HCT116 (cell line): ENCODE measurements around the gene PTTG1IP. TPM values are rescaled to one million over a fixed set of nuclear protein-coding genes. Genes with fewer than 3 reads are reported as not detected.

Experiments
- ATAC-seq: fragments of 200-7000 bp; cut with Tn5 transposase; 2 replicates; pipeline ENCODE4 v1.9.1; 2020; ENCODE audit warnings: mild to moderate bottlenecking, moderate library complexity
- BruUV-seq: library from RNA; stranded (reverse); fragments of 400-500 nt; replicated peaks from 2 replicates; lab custom pipeline; 2021; lab: Mats Ljungman, UMichigan
- CTCF ChIA-PET: fragments of 300-600 bp; sonication (Branson Sonifier 250); formaldehyde crosslinking; loops from one replicate; lab custom pipeline; 2021; ENCODE audit warnings: antibody characterized with exemption; lab: Charles Lee
- POLR2A ChIA-PET: fragments of 300-600, 350-600 bp; sonication (Branson Sonifier 250); formaldehyde crosslinking; loops from one replicate; lab custom pipeline; 2021; ENCODE audit warnings: antibody characterized with exemption; lab: Charles Lee
- RAD21 ChIA-PET, 2 experiments: fragments of 300-600 bp; sonication (Branson Sonifier 250); formaldehyde crosslinking; loops; one replicate each; lab custom pipeline; 2023; ENCODE audit warnings: low total read pairs in 2 of 2; ENCODE audit not compliant: uncharacterized antibody in 2 of 2, unreplicated experiment in 2 of 2, low non-redundant PET in 1 of 2; lab: Charles Lee
- DNase-seq: peaks from one replicate; pipeline ENCODE4 v3.0.0-alpha.2; 2010; ENCODE audit warnings: low read depth, low spot score
- H2AFZ ChIP-seq: fragments of 200-600 bp; shearing (Covaris generic), sonication (generic); 2 replicates; pipeline ENCODE4 v1.6.1; 2017; ENCODE audit warnings: low read depth, mixed run types, mixed read lengths, antibody characterized with exemption, low read length; ENCODE audit not compliant: poor library complexity, severe bottlenecking
- H3K27ac ChIP-seq: 2 replicates; pipeline ENCODE4 v1.5.1; 2012; ENCODE audit warnings: low read depth, low read length
- H3K27me3 ChIP-seq: fragments of 200-600 bp; sonication (generic); 2 replicates; pipeline ENCODE4 v1.6.1; 2016; ENCODE audit warnings: mixed run types, low read length, mixed read lengths; ENCODE audit not compliant: insufficient read depth
- H3K36me3 ChIP-seq, 2 experiments: fragments of 200-500 bp in 1 of 2; fragments of 200-600 bp in 1 of 2; sonication (Bioruptor generic) in 1 of 2; sonication (generic) in 1 of 2; 2 replicates each; pipeline versions ENCODE4 v1.5.1 to v1.6.1; 2014 to 2016; ENCODE audit warnings: low read length in 2 of 2, inconsistent platforms in 1 of 2, mixed read lengths in 1 of 2, mixed run types in 1 of 2; ENCODE audit not compliant: insufficient read depth in 2 of 2, control insufficient read depth in 1 of 2
- H3K4me1 ChIP-seq, 2 experiments: fragments of 200-600 bp in 1 of 2; sonication (generic) in 1 of 2; 2 replicates each; pipeline versions ENCODE4 v1.5.1 to v1.6.1; 2012 to 2017; ENCODE audit warnings: low read length in 2 of 2, inconsistent platforms in 1 of 2, mild to moderate bottlenecking in 1 of 2, mixed read lengths in 1 of 2, mixed run types in 1 of 2, moderate library complexity in 1 of 2; ENCODE audit not compliant: insufficient read depth in 2 of 2, control insufficient read depth in 1 of 2
- H3K4me2 ChIP-seq: fragments of 200-600 bp; sonication (generic); 2 replicates; pipeline ENCODE4 v1.6.1; 2017; ENCODE audit warnings: mixed run types, low read length, mixed read lengths
- H3K4me3 ChIP-seq, 2 experiments: fragments of 200-600 bp in 1 of 2; sonication (generic) in 1 of 2; replicated peaks in 1 of 2; 2 replicates each; pipeline ENCODE4 v1.5.1; 2011 to 2016; ENCODE audit warnings: low read length in 2 of 2, control low read depth in 1 of 2, low read depth in 1 of 2, mild to moderate bottlenecking in 1 of 2, mixed read lengths in 1 of 2, mixed run types in 1 of 2
- H3K79me2 ChIP-seq: fragments of 200-600 bp; sonication (generic); 2 replicates; pipeline ENCODE4 v1.6.1; 2017; ENCODE audit warnings: mild to moderate bottlenecking, mixed run types, low read length, moderate library complexity, mixed read lengths; ENCODE audit not compliant: insufficient read depth
- H3K9ac ChIP-seq: fragments of 200-600 bp; sonication (generic); 2 replicates; pipeline ENCODE4 v1.6.1; 2016; ENCODE audit warnings: low read length, mixed read lengths
- H3K9me2 ChIP-seq: fragments of 200-600 bp; sonication (generic), shearing (Covaris generic); 2 replicates; pipeline ENCODE4 v1.6.1; 2017; ENCODE audit warnings: mixed run types, mild to moderate bottlenecking, moderate library complexity; ENCODE audit not compliant: insufficient read depth
- H3K9me3 ChIP-seq, 2 experiments: fragments of 200-500 bp in 1 of 2; fragments of 200-600 bp in 1 of 2; sonication (Bioruptor generic) in 1 of 2; sonication (generic) in 1 of 2; 2 replicates each; pipeline ENCODE4 v1.6.1; 2014 to 2017; ENCODE audit warnings: low read length in 2 of 2, mixed read lengths in 2 of 2, inconsistent platforms in 1 of 2, low read depth in 1 of 2, mild to moderate bottlenecking in 1 of 2, mixed run types in 1 of 2, moderate library complexity in 1 of 2; ENCODE audit not compliant: control insufficient read depth in 1 of 2, insufficient read depth in 1 of 2
- H4K20me1 ChIP-seq: fragments of 200-600 bp; sonication (generic), shearing (Covaris generic); 2 replicates; pipeline ENCODE4 v1.6.1; 2017; ENCODE audit warnings: mixed run types, mild to moderate bottlenecking, moderate library complexity; ENCODE audit not compliant: insufficient read depth
- EGR1 ChIP-seq: IDR thresholded peaks from 2 replicates; pipeline ENCODE4 v1.6.1; 2012; ENCODE audit warnings: low read depth
- EZH2 ChIP-seq: fragments of 200-600 bp; sonication (generic); IDR thresholded peaks from 2 replicates; pipeline ENCODE4 v1.6.1; 2017; ENCODE audit warnings: antibody characterized with exemption, mixed run types
- FOSL1 ChIP-seq: IDR thresholded peaks from 2 replicates; pipeline ENCODE4 v1.6.1; 2012; ENCODE audit warnings: low read depth
- JUND ChIP-seq: IDR thresholded peaks from 2 replicates; pipeline ENCODE4 v1.6.1; 2012
- POLR2A ChIP-seq: IDR thresholded peaks from 2 replicates; pipeline ENCODE4 v1.7.0; 2011; ENCODE audit warnings: borderline replicate concordance; ENCODE audit not compliant: insufficient read depth, insufficient read length; ENCODE audit errors: extremely low read depth
- POLR2AphosphoS5 ChIP-seq: IDR thresholded peaks from 2 replicates; pipeline ENCODE4 v1.6.1; 2011; ENCODE audit warnings: mild to moderate bottlenecking, low read depth, low read length, moderate library complexity
- RAD21 ChIP-seq: IDR thresholded peaks from 2 replicates; pipeline ENCODE4 v1.6.1; 2012; ENCODE audit warnings: low read depth, mild to moderate bottlenecking
- SIN3A ChIP-seq: IDR thresholded peaks from 2 replicates; pipeline ENCODE4 v1.6.1; 2012; ENCODE audit warnings: low read depth
- SRF ChIP-seq: IDR thresholded peaks from 2 replicates; pipeline ENCODE4 v1.6.1; 2012; ENCODE audit warnings: low read depth
- TCF7L2 ChIP-seq: IDR thresholded peaks from 2 replicates; pipeline ENCODE4 v1.7.0; 2011; ENCODE audit warnings: borderline replicate concordance, inconsistent platforms; ENCODE audit not compliant: insufficient read depth, insufficient read length; ENCODE audit errors: extremely low read depth
- YY1 ChIP-seq: IDR thresholded peaks from 2 replicates; pipeline ENCODE4 v1.6.1; 2011; ENCODE audit warnings: low read length, low read depth, moderate library complexity, mild to moderate bottlenecking; ENCODE audit not compliant: insufficient replicate concordance; ENCODE audit errors: extremely low read depth
- ZFX ChIP-seq: fragments of 450-650 bp; IDR thresholded peaks from 2 replicates; pipeline ENCODE4 v1.6.1; 2017
- intact Hi-C: fragments of 100-400 bp; cut with micrococcal nuclease; formaldehyde crosslinking; loops from 2 replicates; pipeline ENCODE4 v1.10.0; 2022
- total RNA-seq: library from RNA; stranded (reverse); gene quantifications from one replicate; pipeline ENCODE4 v1.2.1, GENCODE V29; 2021; ENCODE audit not compliant: unreplicated experiment
- TF ChIP-seq, protein P1 (sequence below): IDR thresholded peaks from 2 replicates; pipeline ENCODE4 v1.6.1; 2012
- TF ChIP-seq, protein P2 (sequence below): IDR thresholded peaks from 2 replicates; pipeline ENCODE4 v1.6.1; 2012

Gene PTTG1IP
- total RNA-seq, 1 experiment from 2014 or later = 83.4 TPM

DNA sequence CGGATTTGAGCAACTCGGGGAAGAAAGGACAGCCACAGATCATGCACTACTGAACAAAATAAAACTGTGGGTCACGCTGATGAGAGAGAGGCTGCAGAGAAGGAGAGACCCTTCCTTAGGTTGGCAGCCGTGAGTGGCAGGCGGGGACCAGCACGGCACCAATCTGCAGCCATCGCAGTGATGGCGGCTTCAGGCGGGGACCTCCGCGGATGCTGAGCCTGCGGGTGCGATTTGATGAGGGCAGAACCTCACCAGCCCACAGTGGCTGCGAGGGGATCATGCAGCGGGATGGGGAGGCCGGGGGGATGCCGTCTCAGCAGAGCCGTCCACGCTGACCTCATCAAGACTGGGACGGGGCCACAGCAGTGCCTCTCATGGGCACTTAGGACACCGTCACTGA is 35.4 kb upstream of the PTTG1IP start:
- Histone ChIP-seq H4K20me1 (no peaks in the 10 kb centered on the region), H2AFZ (no peak overlapping the region), H3K27ac (no peak overlapping the region), H3K9me3 (no peaks in the 10 kb centered on the region), H3K9me2 (no peaks in the 10 kb centered on the region), H3K4me1 (peaks cover 2 to 8% of the 10 kb centered on the region in 2 experiments; a peak in 2 of 4 replicates), H3K36me3 (no peaks in the 10 kb centered on the region), H3K4me3 (no peak overlapping the region), H3K79me2 (no peaks in the 10 kb centered on the region), H3K4me2 (no peak overlapping the region), H3K27me3 (peaks cover 17% of the 10 kb centered on the region; the same call in 1 of the 2 replicates), H3K9ac (no peak overlapping the region)
- TF ChIP-seq SRF (no peak), TCF7L2 (no peak), YY1 (no peak), EZH2 (no peak), JUND (no peak), ZFX (no peak), SIN3A (no peak), FOSL1 (no peak), EGR1 (no peak), POLR2AphosphoS5 (no peak), POLR2A (no peak), RAD21 (no peak)
- TF ChIP-seq, protein P1, sequence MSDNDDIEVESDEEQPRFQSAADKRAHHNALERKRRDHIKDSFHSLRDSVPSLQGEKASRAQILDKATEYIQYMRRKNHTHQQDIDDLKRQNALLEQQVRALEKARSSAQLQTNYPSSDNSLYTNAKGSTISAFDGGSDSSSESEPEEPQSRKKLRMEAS = no peak
- TF ChIP-seq, protein P2, sequence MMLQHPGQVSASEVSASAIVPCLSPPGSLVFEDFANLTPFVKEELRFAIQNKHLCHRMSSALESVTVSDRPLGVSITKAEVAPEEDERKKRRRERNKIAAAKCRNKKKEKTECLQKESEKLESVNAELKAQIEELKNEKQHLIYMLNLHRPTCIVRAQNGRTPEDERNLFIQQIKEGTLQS = no peak
- DNase-seq = no peak
- intact Hi-C loops = no loop called here
- ChIA-PET CTCF (no interaction called here), POLR2A (no interaction called here), RAD21 (no interaction called here)
- no peak for ATAC-seq
- BruUV-seq = no TSS peak
